DND-41 (cell line): ENCODE results near the gene GPX3.

Experiments
- ATAC-seq: fragments of 200-7000 bp; cut with Tn5 transposase; 3 replicates; pipeline ENCODE4 v1.9.1; 2021; ENCODE audit warnings: low read depth; ENCODE audit not compliant: insufficient read depth
- DNase-seq: peaks from one replicate; pipeline ENCODE4 v3.0.0-alpha.2; 2020
- H2AFZ ChIP-seq: 2 replicates; pipeline ENCODE4 v1.6.0; 2012; ENCODE audit warnings: low read depth, low read length
- H3K27ac ChIP-seq: 2 replicates; pipeline ENCODE4 v1.5.1; 2012; ENCODE audit warnings: low read length, inconsistent platforms
- H3K27me3 ChIP-seq: fragments of 200-600 bp; sonication (generic); 2 replicates; pipeline ENCODE4 v1.6.0; 2012; ENCODE audit warnings: low read length, mild to moderate bottlenecking, inconsistent platforms; ENCODE audit not compliant: insufficient read depth, poor library complexity
- H3K36me3 ChIP-seq: 2 replicates; pipeline ENCODE4 v1.5.1; 2012; ENCODE audit warnings: low read length, inconsistent platforms; ENCODE audit not compliant: insufficient read depth
- H3K4me1 ChIP-seq: 2 replicates; pipeline ENCODE4 v1.5.1; 2012; ENCODE audit warnings: mild to moderate bottlenecking, low read length; ENCODE audit not compliant: insufficient read depth
- H3K4me2 ChIP-seq: 2 replicates; pipeline ENCODE4 v1.6.0; 2012; ENCODE audit warnings: mild to moderate bottlenecking, moderate library complexity, low read length, inconsistent platforms; ENCODE audit not compliant: insufficient read depth
- H3K4me3 ChIP-seq, 2 experiments: fragments of 200-600 bp in 1 of 2; shearing (Covaris generic) in 1 of 2; 2 replicates each; pipeline ENCODE4 v1.5.1; 2012 to 2016; ENCODE audit warnings: inconsistent platforms in 2 of 2, low read length in 2 of 2, mild to moderate bottlenecking in 2 of 2, low read depth in 1 of 2, moderate library complexity in 1 of 2
- H3K79me2 ChIP-seq: 2 replicates; pipeline ENCODE4 v1.6.0; 2012; ENCODE audit warnings: low read length, inconsistent platforms; ENCODE audit not compliant: insufficient read depth
- H3K9ac ChIP-seq: 2 replicates; pipeline ENCODE4 v1.6.0; 2012; ENCODE audit warnings: low read depth, mild to moderate bottlenecking, inconsistent platforms, low read length, moderate library complexity
- H3K9me3 ChIP-seq: 2 replicates; pipeline ENCODE4 v1.5.1; 2012; ENCODE audit warnings: low read length, moderate library complexity, mild to moderate bottlenecking, inconsistent platforms; ENCODE audit not compliant: insufficient read depth, severe bottlenecking
- H4K20me1 ChIP-seq: 2 replicates; pipeline ENCODE4 v1.6.0; 2012; ENCODE audit warnings: low read length; ENCODE audit not compliant: insufficient read depth
- EZH2 ChIP-seq: IDR thresholded peaks from 3 replicates; pipeline ENCODE4 v1.6.1; 2012; ENCODE audit warnings: borderline replicate concordance, low read depth, mild to moderate bottlenecking, moderate library complexity, low read length, inconsistent platforms; ENCODE audit not compliant: severe bottlenecking
- TF ChIP-seq, protein P1 (sequence below): IDR thresholded peaks from 2 replicates; pipeline ENCODE4 v1.5.1; 2012; ENCODE audit warnings: borderline replicate concordance, low read length, moderate library complexity, mild to moderate bottlenecking; ENCODE audit not compliant: poor library complexity, severe bottlenecking; ENCODE audit errors: extremely low read depth

Gene GPX3

DNA sequence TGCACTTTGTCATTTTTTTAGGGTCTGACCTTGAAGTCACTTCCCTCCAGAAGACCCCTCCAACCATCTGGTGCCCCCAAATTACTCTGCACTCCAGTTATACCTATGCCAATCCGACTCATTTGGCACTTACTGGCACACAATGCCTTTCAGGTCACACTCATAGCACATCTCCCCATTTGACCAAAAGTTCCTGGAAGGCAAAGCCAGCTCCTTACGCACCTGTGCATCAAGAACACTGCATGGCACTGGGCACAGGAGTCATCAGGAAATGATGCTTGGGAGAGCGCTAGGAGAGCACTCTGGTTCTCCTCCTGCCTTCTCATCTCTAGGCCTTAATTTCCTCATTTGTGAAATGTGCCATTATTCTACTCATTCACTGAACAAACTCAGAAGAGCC lies 57.6 kb downstream of the GPX3 start:
- Histone ChIP-seq H3K27ac (no peak overlapping the region), H3K79me2 (peaks cover 92% of the 10 kb centered on the region), H3K9me3 (no peaks in the 10 kb centered on the region), H3K9ac (no peak overlapping the region), H2AFZ (no peak overlapping the region), H3K4me1 (peaks cover 40% of the 10 kb centered on the region), H3K27me3 (no peaks in the 10 kb centered on the region), H3K36me3 (peaks cover 22% of the 10 kb centered on the region), H3K4me2 (peak overlapping the region; percentile 19; the same call in 1 of the 2 replicates), H4K20me1 (peaks cover 45% of the 10 kb centered on the region), H3K4me3 (no peak overlapping the region)
- no peak for DNase-seq
- no peak for TF ChIP-seq EZH2
- TF ChIP-seq, protein P1, sequence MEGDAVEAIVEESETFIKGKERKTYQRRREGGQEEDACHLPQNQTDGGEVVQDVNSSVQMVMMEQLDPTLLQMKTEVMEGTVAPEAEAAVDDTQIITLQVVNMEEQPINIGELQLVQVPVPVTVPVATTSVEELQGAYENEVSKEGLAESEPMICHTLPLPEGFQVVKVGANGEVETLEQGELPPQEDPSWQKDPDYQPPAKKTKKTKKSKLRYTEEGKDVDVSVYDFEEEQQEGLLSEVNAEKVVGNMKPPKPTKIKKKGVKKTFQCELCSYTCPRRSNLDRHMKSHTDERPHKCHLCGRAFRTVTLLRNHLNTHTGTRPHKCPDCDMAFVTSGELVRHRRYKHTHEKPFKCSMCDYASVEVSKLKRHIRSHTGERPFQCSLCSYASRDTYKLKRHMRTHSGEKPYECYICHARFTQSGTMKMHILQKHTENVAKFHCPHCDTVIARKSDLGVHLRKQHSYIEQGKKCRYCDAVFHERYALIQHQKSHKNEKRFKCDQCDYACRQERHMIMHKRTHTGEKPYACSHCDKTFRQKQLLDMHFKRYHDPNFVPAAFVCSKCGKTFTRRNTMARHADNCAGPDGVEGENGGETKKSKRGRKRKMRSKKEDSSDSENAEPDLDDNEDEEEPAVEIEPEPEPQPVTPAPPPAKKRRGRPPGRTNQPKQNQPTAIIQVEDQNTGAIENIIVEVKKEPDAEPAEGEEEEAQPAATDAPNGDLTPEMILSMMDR: no peak
- no peak for ATAC-seq
